ENCODE data around the gene CNOT1. TPM values are rescaled to one million over a fixed set of nuclear protein-coding genes. Genes with fewer than 3 reads are reported as not detected.

Gene CNOT1
- total and polyA plus RNA-seq, 2 of the 4 experiments (the other 2 are of a cell fraction): 85.5 to 357 TPM

DNA sequence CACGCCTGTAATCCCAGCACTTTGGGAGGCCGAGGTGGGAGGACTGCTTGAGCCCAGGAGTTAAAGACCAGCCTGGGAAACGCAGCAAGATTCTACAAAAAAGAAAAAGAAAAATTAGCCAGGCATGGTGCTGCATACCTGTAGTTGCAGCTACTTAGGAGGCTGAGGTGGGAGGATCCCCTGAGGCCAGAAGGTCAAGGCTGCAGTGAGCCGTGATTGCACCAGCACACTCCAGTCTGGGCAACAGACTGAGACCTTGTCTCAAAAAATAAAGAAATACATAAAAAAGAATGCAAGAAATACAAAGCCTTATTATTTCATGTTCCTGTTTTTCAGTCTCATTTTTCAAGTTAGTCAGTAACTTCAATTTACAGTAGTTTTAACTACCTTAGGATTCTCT lies 5.9 kb upstream of the CNOT1 start:
- Histone ChIP-seq H3K14ac (replicated peaks; ENCODE audit: low read depth, low read length) (no peak overlapping the region), H2BK5ac (ENCODE audit: low read depth, low read length, poor library complexity, severe bottlenecking) (no peak overlapping the region), H2AFZ (replicated peaks; ENCODE audit: low read length, poor library complexity) (no peak overlapping the region), H4K20me1 (ENCODE audit: insufficient read depth, low read length) (no peaks in the 10 kb centered on the region), H3K27me3 (ENCODE audit: control insufficient read depth, insufficient read depth, low read length) (no peaks in the 10 kb centered on the region), H3K23ac (ENCODE audit: low read depth, low read length) (no peak overlapping the region), H2BK15ac (ENCODE audit: low read depth, low read length) (no peak overlapping the region), H4K8ac (ENCODE audit: low read depth in 2 of 2, low read length in 2 of 2) (no peak overlapping the region), H3K4me3 (ENCODE audit: insufficient read depth, low read depth, low read length) (no peak overlapping the region), H2AK5ac (ENCODE audit: low read depth, low read length) (no peak overlapping the region), H3K27ac (ENCODE audit: insufficient read depth, low read length) (no peak overlapping the region), H3K79me1 (ENCODE audit: low read depth in 1 of 2, low read length in 2 of 2) (no peaks in the 10 kb centered on the region), H2BK120ac (ENCODE audit: low read depth, low read length) (no peak overlapping the region), H3K4me1 (ENCODE audit: control insufficient read depth, insufficient read depth, low read length) (peaks cover 1% of the 10 kb centered on the region; the same call in 1 of the 2 replicates), H4K5ac (ENCODE audit: low read depth, low read length) (no peak overlapping the region), H3K18ac (ENCODE audit: low read depth, low read length) (no peak overlapping the region), H3K36me3 (ENCODE audit: control insufficient read depth, insufficient read depth, low read length) (no peaks in the 10 kb centered on the region), H2AK9ac (replicated peaks; ENCODE audit: low read depth, low read length, poor library complexity) (no peak overlapping the region), H4K91ac (ENCODE audit: insufficient read depth, low read depth, low read length) (no peak overlapping the region), H3K9ac (ENCODE audit: low read depth, low read length) (no peak overlapping the region), H3K4ac (ENCODE audit: low read depth, low read length) (no peak overlapping the region), H2BK20ac (ENCODE audit: low read depth, low read length) (no peak overlapping the region), H3K9me1 (ENCODE audit: insufficient read depth, low read length) (peaks cover 3% of the 10 kb centered on the region; the same call in 1 of the 2 replicates), H3K56ac (ENCODE audit: extremely low read depth, insufficient read depth, low read length) (no peak overlapping the region), H3K4me2 (ENCODE audit: low read depth, low read length) (no peak overlapping the region), H3K9me3 (ENCODE audit: control insufficient read depth, insufficient read depth, low read length) (no peaks in the 10 kb centered on the region)
- BruUV-seq (replicated peaks): no TSS peak
- TF ChIP-seq BHLHE40 (IDR thresholded peaks at IDR 0.05; ENCODE audit: low read depth, low read length) (no peak), CHD1 (IDR thresholded peaks at IDR 0.05; ENCODE audit: low read depth, low read length) (no peak), FOS (IDR thresholded peaks at IDR 0.05; ENCODE audit: low read depth, low read length) (no peak), USF2 (IDR thresholded peaks at IDR 0.05; ENCODE audit: low read depth, low read length) (no peak), MXI1 (IDR thresholded peaks at IDR 0.05; ENCODE audit: borderline replicate concordance, low read depth, low read length) (no peak), MAZ (IDR thresholded peaks at IDR 0.05; ENCODE audit: borderline replicate concordance, low read depth, low read length) (no peak), SMC3 (IDR thresholded peaks at IDR 0.05; ENCODE audit: low read depth, low read length) (no peak), RFX5 (IDR thresholded peaks at IDR 0.05; ENCODE audit: low read depth, low read length) (no peak), ELK1 (IDR thresholded peaks at IDR 0.05; ENCODE audit: borderline replicate concordance, low read depth, low read length) (no peak), MAFK (IDR thresholded peaks at IDR 0.05; ENCODE audit: low read depth, low read length) (no peak), RCOR1 (IDR thresholded peaks at IDR 0.05; ENCODE audit: insufficient replicate concordance, low read length) (no peak), RAD21 (IDR thresholded peaks at IDR 0.05; ENCODE audit: low read length) (no peak), NFE2L2 (IDR thresholded peaks at IDR 0.05; ENCODE audit: low read depth, low read length) (no peak), CEBPB (IDR thresholded peaks at IDR 0.05; ENCODE audit: low read depth, low read length) (no peak)
- TF ChIP-seq, protein P1, sequence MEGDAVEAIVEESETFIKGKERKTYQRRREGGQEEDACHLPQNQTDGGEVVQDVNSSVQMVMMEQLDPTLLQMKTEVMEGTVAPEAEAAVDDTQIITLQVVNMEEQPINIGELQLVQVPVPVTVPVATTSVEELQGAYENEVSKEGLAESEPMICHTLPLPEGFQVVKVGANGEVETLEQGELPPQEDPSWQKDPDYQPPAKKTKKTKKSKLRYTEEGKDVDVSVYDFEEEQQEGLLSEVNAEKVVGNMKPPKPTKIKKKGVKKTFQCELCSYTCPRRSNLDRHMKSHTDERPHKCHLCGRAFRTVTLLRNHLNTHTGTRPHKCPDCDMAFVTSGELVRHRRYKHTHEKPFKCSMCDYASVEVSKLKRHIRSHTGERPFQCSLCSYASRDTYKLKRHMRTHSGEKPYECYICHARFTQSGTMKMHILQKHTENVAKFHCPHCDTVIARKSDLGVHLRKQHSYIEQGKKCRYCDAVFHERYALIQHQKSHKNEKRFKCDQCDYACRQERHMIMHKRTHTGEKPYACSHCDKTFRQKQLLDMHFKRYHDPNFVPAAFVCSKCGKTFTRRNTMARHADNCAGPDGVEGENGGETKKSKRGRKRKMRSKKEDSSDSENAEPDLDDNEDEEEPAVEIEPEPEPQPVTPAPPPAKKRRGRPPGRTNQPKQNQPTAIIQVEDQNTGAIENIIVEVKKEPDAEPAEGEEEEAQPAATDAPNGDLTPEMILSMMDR (conservative IDR thresholded peaks at IDR 0.05; ENCODE audit: low read depth, low read length): no peak
- CTCF ChIA-PET: no interaction called here
- in situ Hi-C loops (cut with MboI; ENCODE audit: low sequenced_read_pairs): no loop called here
- intact Hi-C loops (cut with micrococcal nuclease): loop anchor here (10.0 kb wide), 1 partner anchor 301 kb away; no protein-coding TSS in a partner anchor
- no peak for ATAC-seq (ENCODE audit: low read depth)
- 80% methylated on average over 2 of the region's 4 CpGs; no CpG with 5 or more reads in 1 of the 2 experiments for WGBS, 2 experiments (ENCODE audit: extremely low coverage in 2 of 2, insufficient read length in 1 of 2)
- dilution Hi-C loops (cut with HindIII; ENCODE audit: low sequenced_read_pairs, unreplicated experiment): no loop called here
- POLR2A ChIA-PET (ENCODE audit: unreplicated experiment): no interaction called here
- no peak for DNase-seq

Data from IMR-90 (cell line).